NCI-H345 treated with DMSO at 0.1 percent for 48 hours (cell line): ENCODE results near the gene VPS13C.

Experiments
- DNase-seq: peaks from one replicate; lab custom pipeline; 2025; ENCODE audit not compliant: unreplicated experiment; lab: John Stamatoyannopoulos, UW

VPS13C gene

DNA sequence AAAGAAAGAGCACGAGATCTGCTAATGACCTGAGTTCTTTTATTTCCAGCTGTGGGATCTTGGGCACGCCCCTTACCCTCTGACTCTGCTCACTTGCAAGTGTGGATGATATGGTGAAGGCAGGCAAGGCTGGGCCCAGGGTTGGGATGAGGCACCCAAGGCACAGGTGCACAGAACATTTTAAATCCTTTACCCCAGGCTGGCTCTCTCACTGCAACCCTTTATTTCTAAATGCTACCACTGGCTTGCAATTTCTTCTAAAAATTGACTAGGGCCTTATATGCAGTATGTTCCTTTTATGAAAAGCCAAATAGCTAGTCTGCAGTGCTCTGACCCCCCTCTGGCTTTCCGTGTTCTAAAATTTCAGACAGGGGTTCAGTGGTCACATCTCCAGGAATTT lies 237.7 kb downstream of the VPS13C start:
- DNase-seq, result no peak

DNA sequence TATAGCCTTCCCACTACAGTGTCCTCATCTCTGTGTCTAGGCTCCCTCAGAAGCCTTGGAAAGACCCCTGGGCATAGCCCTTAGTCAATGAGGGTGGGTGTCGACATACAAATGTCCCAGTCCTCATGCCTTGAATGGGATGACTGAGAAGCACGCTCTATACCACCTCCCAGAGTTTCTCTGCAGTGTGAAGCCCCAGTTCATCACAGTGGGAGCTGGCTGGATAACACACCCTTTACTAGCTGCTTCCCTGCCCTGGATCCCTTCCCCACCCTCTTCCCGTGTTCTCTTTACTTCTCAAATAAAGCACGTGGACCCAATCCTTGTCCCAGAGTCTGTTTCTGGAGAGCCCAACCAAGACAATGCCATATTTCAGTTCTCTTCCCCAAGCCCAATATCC lies 239.3 kb downstream of the VPS13C start:
- DNase-seq, result no peak

DNA sequence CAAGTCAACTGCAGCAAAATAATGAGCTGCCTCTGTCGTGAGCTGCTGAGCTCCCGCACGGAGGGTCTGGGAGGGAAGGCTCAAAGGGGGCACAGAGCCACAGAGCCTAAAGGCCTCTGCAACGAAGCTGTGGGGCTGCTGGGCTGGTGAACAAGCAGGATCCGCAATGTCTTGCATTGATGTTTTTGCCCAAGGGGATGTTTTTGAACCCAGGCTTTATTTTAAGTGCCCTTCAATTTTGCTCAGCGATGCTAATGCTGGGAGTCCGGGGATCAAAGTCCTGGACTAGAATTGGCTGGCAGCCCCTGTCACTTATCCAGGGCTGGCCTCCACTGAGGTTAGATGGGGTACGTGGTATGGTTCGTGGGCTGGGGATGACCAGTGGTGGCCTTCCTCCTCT lies 240.0 kb downstream of the VPS13C start:
- no peak for DNase-seq

DNA sequence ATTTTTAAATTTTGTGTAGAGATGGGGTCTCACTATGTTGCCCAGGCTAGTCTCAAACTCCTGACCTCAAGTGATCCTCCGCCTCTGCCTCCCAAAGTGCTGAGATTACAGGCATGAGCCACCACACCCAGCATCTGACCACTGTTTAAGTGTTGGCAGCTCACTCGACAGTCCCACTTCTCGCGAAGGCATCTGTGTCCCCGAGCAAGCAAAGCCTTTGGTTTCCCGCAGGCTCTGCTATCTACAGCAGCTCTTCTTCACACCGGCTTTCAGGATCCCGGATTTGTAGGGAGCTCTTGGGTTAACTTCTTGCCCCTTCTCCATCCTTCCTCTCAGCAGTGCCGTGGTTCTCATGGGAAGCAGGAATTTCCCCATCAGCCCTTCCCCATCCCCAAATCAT lies 240.9 kb downstream of the VPS13C start:
- no peak for DNase-seq

DNA sequence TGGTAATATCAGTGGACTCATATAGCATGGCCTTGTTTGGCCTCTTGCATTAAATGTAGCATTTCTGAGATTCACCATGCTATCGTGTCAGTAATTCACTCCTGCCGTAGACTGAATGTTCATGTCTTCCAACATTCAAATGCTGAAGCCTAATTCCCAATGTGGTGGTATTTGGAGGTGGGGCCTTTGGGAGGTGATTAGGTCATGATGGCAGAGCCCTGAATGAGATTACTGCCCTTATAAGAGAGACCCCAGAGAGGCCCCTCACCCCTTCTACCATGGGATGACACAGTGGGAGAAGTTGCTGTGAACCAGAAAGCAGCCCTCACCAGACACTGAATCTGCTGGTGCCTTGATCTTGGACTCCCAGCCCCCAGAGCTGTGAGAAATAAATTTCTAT lies 241.4 kb downstream of the VPS13C start:
- no peak for DNase-seq

DNA sequence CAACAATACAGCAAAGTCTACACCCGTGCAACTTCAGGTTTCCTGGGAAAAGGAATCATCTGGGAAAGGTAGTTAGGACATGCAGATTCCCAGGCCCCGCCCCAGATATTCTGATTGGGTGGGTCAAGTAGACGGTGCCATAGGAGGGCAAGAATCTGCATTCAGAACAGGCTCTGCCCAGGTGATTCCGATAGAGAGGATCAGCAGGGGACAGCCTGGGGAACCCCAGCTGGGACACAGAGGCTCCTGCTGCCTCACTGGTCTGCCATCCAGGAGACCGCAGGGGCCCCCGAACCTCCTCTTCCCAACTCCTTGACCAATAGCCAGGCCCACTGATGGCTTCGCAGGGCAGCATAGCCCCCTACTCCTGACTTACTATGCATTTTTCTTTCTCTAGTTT lies 243.4 kb downstream of the VPS13C start:
- DNase-seq, result no peak

DNA sequence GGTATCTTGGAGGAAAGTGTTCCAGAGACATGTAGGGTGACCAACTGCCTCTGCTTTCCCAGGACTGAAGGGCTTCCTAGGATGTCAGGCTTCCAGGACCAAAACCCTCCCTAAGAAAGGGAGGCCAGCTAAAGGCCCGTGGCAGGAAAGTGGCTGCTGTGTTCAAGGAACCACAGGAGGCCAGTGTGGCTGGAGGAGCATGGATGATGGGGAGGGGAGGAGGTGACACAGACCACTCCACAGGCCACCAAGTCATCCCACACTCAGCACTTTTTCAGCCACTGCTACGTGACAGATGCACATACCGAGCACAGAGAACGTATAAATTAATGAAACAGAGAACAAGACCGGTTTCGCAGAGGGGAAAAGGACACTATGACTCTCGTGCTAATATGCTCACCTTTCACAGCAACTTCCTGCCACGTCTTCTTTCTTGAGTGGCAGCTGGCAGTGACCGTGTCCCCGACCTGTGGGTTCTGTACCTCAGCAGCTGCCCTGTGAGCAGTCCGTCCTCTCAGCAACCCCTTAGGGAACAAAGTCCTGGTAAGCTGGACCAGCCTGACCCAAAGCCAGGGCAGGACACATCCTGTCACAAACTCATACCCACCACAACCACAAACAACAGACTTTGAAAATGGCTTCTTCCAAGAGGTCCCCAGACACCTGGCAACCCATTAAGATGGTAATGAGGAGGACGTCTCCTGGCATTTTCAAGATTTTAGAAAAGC lies 244.7 kb downstream of the VPS13C start:
- DNase-seq, result no peak

DNA sequence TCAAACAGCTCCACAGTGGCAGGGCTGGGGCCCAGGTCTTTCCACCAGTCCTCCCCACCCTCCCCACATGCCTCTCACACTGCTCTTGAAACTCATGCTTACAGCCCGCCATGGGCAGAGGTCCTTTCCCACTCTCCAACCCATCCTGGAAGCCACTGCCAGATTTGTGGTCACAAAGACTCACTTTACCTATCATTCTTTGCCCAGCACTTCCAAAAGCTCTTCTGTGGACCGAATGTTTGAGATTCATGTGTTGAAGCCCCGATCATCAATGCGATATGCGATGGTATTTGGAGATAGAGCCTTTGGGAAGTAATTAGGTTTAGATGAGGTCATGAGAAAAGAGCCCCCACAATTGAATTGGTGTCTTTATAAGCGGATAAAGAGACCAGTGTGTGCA lies 247.8 kb downstream of the VPS13C start:
- no peak for DNase-seq

DNA sequence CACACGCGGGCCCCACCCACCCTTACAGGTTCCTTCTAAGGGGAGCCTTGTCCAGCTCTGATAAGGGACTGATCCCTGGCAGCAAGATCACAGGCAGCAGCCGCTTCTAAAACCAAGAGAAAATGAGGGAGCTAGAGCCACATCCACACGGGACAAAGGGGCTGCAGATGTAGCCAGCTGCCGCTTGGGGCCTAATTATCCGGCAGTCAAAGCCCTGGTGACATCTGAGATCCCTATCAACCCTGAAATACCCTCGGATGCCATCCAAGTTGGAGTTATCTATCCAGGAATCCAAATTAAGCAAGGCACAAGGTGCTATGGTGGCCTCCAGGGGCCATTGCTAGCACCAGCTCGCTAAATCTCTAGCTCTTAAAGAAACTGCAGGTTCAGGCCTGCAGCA lies 248.3 kb downstream of the VPS13C start:
- no peak for DNase-seq

DNA sequence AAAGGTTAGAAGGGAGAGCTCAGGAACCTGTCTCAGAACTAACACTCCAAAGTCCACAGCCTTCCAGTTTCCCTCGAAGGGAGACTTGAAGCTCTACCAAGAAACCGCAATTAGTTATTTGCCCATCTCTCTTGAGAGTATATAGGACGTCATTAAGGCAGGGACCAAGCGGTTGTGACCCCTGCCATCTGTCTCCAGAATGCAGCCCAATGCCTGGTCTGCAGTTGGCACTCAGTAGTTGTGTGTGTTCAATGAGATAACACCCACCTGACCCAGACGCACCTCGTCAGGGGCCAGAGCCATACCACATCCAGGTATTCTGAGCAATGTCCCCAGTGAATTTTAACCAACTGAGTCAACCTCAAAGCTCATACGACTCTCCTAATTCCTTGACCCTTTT lies 251.0 kb downstream of the VPS13C start:
- DNase-seq, result no peak

DNA sequence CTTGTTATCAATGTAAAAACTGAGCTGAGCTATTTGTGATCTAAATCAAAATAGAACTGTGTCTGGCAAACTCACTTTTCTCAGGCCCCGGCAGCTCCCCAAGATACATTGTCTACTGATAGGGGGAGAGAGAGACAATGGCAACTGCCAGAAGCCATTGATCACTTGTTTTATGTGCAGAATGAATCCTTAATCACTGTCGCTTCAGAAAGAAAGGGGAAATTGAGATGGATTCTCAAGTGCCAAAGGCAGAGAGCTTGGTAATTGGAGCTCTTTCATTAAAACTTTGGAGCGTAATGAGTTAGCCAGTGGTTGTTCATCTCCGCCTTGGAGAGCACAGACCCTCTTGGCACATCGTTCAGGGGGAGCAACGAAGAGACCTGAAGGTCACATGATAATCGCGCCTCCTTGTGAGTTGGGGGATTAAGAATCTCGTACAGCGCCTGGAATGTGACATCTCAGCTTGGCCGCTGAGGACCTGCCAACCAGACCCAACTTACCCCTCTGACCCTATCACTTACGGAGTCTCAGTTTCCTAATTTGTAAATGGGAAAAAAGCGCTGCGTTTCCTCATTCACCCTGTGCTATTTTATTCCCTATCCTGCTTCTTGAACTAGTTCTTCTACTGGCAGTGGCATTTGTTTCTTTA lies 252.8 kb downstream of the VPS13C start:
- no peak for DNase-seq
